PC-9 (cell line): ENCODE measurements around the gene AOPEP. TPM values are rescaled to one million over a fixed set of nuclear protein-coding genes. Genes with fewer than 3 reads are reported as not detected.

Experiments used
- BruUV-seq: library from RNA; stranded (reverse); fragments of 400-500 nt; replicated peaks from 2 replicates; lab custom pipeline; 2021; lab: Mats Ljungman, UMichigan
- CTCF ChIA-PET: fragments of 300-600 bp; sonication (Branson Sonifier 250); formaldehyde crosslinking; loops from one replicate; lab custom pipeline; 2022; ENCODE audit warnings: antibody characterized with exemption; lab: Charles Lee
- POLR2A ChIA-PET: fragments of 300-600 bp; sonication (Branson Sonifier 250); formaldehyde crosslinking; loops from one replicate; lab custom pipeline; 2022; ENCODE audit warnings: antibody characterized with exemption; ENCODE audit not compliant: unreplicated experiment; lab: Charles Lee
- DNase-seq, 2 experiments: peaks; one replicate each; pipeline versions ENCODE4 v3.0.0 to v3.0.0-alpha.2; 2015 to 2022; ENCODE audit warnings: mixed read lengths in 1 of 2
- H2AFZ ChIP-seq: fragments of 200-600 bp; sonication (generic); 2 replicates; pipeline ENCODE4 v1.8.1; 2017; ENCODE audit warnings: antibody characterized with exemption
- H3F3A ChIP-seq: fragments of 200-600 bp; sonication (generic); 2 replicates; pipeline ENCODE4 v1.8.1; 2017; ENCODE audit warnings: antibody characterized with exemption, mild to moderate bottlenecking, low read depth; ENCODE audit not compliant: insufficient read depth
- H3K27ac ChIP-seq: fragments of 200-600 bp; sonication (generic); 2 replicates; pipeline ENCODE4 v1.6.1; 2016; ENCODE audit warnings: mixed run types
- H3K27me3 ChIP-seq: fragments of 200-600 bp; sonication (generic); 2 replicates; pipeline ENCODE4 v1.6.1; 2016; ENCODE audit warnings: low read depth, mixed run types; ENCODE audit not compliant: insufficient read depth
- H3K36me3 ChIP-seq: fragments of 200-600 bp; sonication (generic); 2 replicates; pipeline ENCODE4 v1.6.1; 2016; ENCODE audit warnings: low read depth, mixed run types
- H3K4me1 ChIP-seq: fragments of 200-600 bp; sonication (generic); replicated peaks from 2 replicates; pipeline ENCODE4 v1.6.1; 2016; ENCODE audit warnings: mixed run types; ENCODE audit not compliant: insufficient read depth
- H3K4me2 ChIP-seq: fragments of 200-600 bp; sonication (generic); 2 replicates; pipeline ENCODE4 v1.6.1; 2017; ENCODE audit warnings: mixed run types
- H3K4me3 ChIP-seq: fragments of 200-600 bp; sonication (generic); 2 replicates; pipeline ENCODE4 v1.6.1; 2016; ENCODE audit warnings: mixed run types
- H3K79me2 ChIP-seq: fragments of 200-600 bp; sonication (generic); 2 replicates; pipeline ENCODE4 v1.6.1; 2017; ENCODE audit warnings: low read depth, mixed run types
- H3K9me2 ChIP-seq: fragments of 200-600 bp; sonication (generic); 2 replicates; pipeline ENCODE4 v1.8.1; 2017; ENCODE audit warnings: mild to moderate bottlenecking; ENCODE audit not compliant: insufficient read depth
- H3K9me3 ChIP-seq: fragments of 200-600 bp; sonication (generic); 2 replicates; pipeline ENCODE4 v1.8.1; 2016; ENCODE audit warnings: low read depth; ENCODE audit not compliant: insufficient read depth
- H4K20me1 ChIP-seq: fragments of 200-600 bp; sonication (generic); 2 replicates; pipeline ENCODE4 v1.8.1; 2017; ENCODE audit not compliant: insufficient read depth
- EZH2 ChIP-seq: fragments of 200-600 bp; sonication (generic); IDR thresholded peaks from 2 replicates; pipeline ENCODE4 v1.8.0; 2017; ENCODE audit warnings: antibody characterized with exemption, low read depth
- intact Hi-C: fragments of 100-400 bp; cut with micrococcal nuclease; formaldehyde crosslinking; loops from one replicate; pipeline ENCODE4 v1.10.0; 2022; ENCODE audit not compliant: unreplicated experiment
- total RNA-seq: library from RNA; stranded (reverse); gene quantifications from 2 replicates; pipeline ENCODE4 v1.2.3, GENCODE V29; 2021
- TF ChIP-seq, protein P1 (sequence below): fragments of 200-600 bp; sonication (generic); conservative IDR thresholded peaks from 2 replicates; pipeline ENCODE4 v1.6.1; 2017; ENCODE audit warnings: mixed run types, antibody characterized with exemption, mild to moderate bottlenecking, moderate library complexity

The AOPEP gene
- total RNA-seq, 1 experiment from 2014 or later, result 90.0 TPM

DNA sequence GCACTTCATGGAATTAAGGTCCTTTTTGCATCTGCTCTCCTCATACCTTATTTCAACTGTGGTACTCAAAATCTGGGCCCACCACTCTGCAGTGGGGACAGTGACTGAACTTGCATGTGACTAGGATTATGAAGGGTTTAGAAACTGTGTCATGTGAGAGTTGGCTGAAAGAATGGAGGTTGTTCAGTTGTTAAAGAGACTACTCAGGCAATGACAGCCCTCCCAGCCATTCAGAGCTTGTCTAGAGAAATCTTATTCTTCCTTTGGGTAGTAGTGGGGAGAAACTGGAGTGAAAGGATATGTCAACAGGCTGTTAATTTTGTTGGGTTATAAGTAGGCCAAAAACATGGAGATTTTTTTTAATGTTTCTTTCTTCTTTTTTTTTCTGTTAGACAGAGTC lies 10.3 kb downstream of the AOPEP start:
- Histone ChIP-seq H3K27ac (no peak overlapping the region), H3K4me1 (no peaks in the 10 kb centered on the region), H3K36me3 (0 out of 2 replicates have a peak, but pooled peaks cover 5% of the 10 kb centered on the region), H3K79me2 (peaks cover 14% of the 10 kb centered on the region), H3F3A (peaks cover 9% of the 10 kb centered on the region; the same call in 1 of the 2 replicates), H3K27me3 (no peaks in the 10 kb centered on the region), H2AFZ (no peak overlapping the region), H3K9me2 (no peaks in the 10 kb centered on the region), H3K4me2 (no peak overlapping the region), H3K9me3 (no peaks in the 10 kb centered on the region), H3K4me3 (no peak overlapping the region), H4K20me1 (no peaks in the 10 kb centered on the region; the same call in 1 of the 2 replicates)
- TF ChIP-seq EZH2, result no peak
- TF ChIP-seq, protein P1, sequence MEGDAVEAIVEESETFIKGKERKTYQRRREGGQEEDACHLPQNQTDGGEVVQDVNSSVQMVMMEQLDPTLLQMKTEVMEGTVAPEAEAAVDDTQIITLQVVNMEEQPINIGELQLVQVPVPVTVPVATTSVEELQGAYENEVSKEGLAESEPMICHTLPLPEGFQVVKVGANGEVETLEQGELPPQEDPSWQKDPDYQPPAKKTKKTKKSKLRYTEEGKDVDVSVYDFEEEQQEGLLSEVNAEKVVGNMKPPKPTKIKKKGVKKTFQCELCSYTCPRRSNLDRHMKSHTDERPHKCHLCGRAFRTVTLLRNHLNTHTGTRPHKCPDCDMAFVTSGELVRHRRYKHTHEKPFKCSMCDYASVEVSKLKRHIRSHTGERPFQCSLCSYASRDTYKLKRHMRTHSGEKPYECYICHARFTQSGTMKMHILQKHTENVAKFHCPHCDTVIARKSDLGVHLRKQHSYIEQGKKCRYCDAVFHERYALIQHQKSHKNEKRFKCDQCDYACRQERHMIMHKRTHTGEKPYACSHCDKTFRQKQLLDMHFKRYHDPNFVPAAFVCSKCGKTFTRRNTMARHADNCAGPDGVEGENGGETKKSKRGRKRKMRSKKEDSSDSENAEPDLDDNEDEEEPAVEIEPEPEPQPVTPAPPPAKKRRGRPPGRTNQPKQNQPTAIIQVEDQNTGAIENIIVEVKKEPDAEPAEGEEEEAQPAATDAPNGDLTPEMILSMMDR, result no peak
- ChIA-PET CTCF (interaction anchor here (0.7 kb wide), 1 partner anchor 26 kb away, joined by 3 read pairs; no protein-coding TSS in a partner anchor), POLR2A (no interaction called here)
- BruUV-seq, result no TSS peak
- intact Hi-C loops, result no loop called here
- no peak for DNase-seq

- no peak for DNase-seq
- TF ChIP-seq, protein P1, result no peak
- no peak for TF ChIP-seq EZH2
- Histone ChIP-seq H3F3A (no peaks in the 10 kb centered on the region), H3K36me3 (no peaks in the 10 kb centered on the region; the same call in 1 of the 2 replicates), H3K9me2 (no peaks in the 10 kb centered on the region), H3K27me3 (no peaks in the 10 kb centered on the region), H3K9me3 (no peaks in the 10 kb centered on the region), H3K79me2 (peaks cover 14% of the 10 kb centered on the region), H3K4me1 (no peaks in the 10 kb centered on the region), H4K20me1 (no peaks in the 10 kb centered on the region; the same call in 1 of the 2 replicates), H2AFZ (no peak overlapping the region), H3K4me2 (no peak overlapping the region), H3K27ac (no peak overlapping the region), H3K4me3 (no peak overlapping the region)
- intact Hi-C loops, result no loop called here
- ChIA-PET POLR2A (no interaction called here), CTCF (interaction anchor here (0.6 kb wide), 1 partner anchor 1587 kb away, joined by 3 read pairs; no protein-coding TSS in a partner anchor)
- no TSS peak for BruUV-seq
These were observed 13.8 kb downstream of the AOPEP start for GRCh38 chr9:94740145-94740840.

DNA sequence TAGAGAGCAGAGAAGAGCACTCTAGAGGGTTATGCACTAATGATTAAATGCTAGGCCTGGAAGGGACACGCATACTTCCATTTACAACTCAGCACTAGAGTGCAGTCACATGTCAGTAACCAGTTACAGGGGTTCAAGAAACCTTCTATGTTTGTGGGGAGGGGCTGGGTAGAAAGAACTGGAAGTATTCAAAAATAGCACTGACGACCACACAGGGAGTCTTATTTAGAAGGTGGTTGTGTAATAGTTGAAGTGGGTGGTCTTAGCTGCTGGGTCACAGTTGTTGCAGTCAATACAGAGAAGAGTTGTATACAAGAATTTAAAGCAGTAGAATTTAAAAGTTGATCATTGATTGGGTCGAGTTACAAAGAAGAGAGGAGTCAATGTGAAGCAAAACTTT lies 15.4 kb downstream of the AOPEP start:
- Histone ChIP-seq H3K27ac (no peak overlapping the region), H3K79me2 (peaks cover 10% of the 10 kb centered on the region), H3K9me2 (no peaks in the 10 kb centered on the region), H3K9me3 (no peaks in the 10 kb centered on the region), H3K27me3 (no peaks in the 10 kb centered on the region), H3K36me3 (no peaks in the 10 kb centered on the region; the same call in 1 of the 2 replicates), H2AFZ (no peak overlapping the region), H3K4me1 (no peaks in the 10 kb centered on the region), H3K4me2 (no peak overlapping the region), H3K4me3 (no peak overlapping the region), H3F3A (no peaks in the 10 kb centered on the region), H4K20me1 (no peaks in the 10 kb centered on the region; the same call in 1 of the 2 replicates)
- no TSS peak for BruUV-seq
- ChIA-PET POLR2A (no interaction called here), CTCF (no interaction called here)
- no peak for TF ChIP-seq EZH2
- TF ChIP-seq, protein P1, result no peak
- no peak for DNase-seq
- intact Hi-C loops, result no loop called here
